Embryonic facial prominence (tissue), 1 donor: ENCODE results near the gene CYSTM1.
A peak's percentile ranks its signal among the peaks of the same experiment; 100 is the strongest.

Experiments
- DNase-seq: peaks from one replicate; pipeline ENCODE4 v3.0.0-alpha.2; 2016; ENCODE audit errors: extremely low spot score

CYSTM1 gene

GRCh38 chr5:140174465-140175366, at the start of gene CYSTM1:
Gene CYSTM1 (plus strand): TSS chr5:140175188. CDS start chr5:140194466, 19,278 bp downstream.
- peak; percentile 94 for DNase-seq

- no peak for DNase-seq
Observed at GRCh38 chr5:140125637-140126036, 49.4 kb upstream of the CYSTM1 start, which contains the start of gene IGIP. Gene IGIP (plus strand): TSS chr5:140125937. CDS start chr5:140128477, 2,540 bp downstream.

GRCh38 chr5:140126315-140127012, 48.5 kb upstream of the CYSTM1 start:
- no peak for DNase-seq

GRCh38 chr5:140128376-140128775, 46.6 kb upstream of the CYSTM1 start:
- no peak for DNase-seq

GRCh38 chr5:140130949-140131733, 43.8 kb upstream of the CYSTM1 start:
- DNase-seq = no peak

GRCh38 chr5:140131967-140132409, 43.0 kb upstream of the CYSTM1 start:
- DNase-seq = no peak

- DNase-seq = no peak
Observed at GRCh38 chr5:140133514-140134167, 41.3 kb upstream of the CYSTM1 start.

GRCh38 chr5:140134277-140134935, 40.6 kb upstream of the CYSTM1 start:
- DNase-seq = no peak

GRCh38 chr5:140135127-140135526, 39.9 kb upstream of the CYSTM1 start:
- DNase-seq = no peak

GRCh38 chr5:140136624-140137023, 38.4 kb upstream of the CYSTM1 start:
- no peak for DNase-seq

- no peak for DNase-seq
Observed at GRCh38 chr5:140140435-140140834, 34.6 kb upstream of the CYSTM1 start.

- no peak for DNase-seq
Observed at GRCh38 chr5:140141241-140141640, 33.7 kb upstream of the CYSTM1 start.

GRCh38 chr5:140142246-140142645, 32.7 kb upstream of the CYSTM1 start:
- DNase-seq = no peak

- DNase-seq = no peak
Observed at GRCh38 chr5:140142856-140143255, 32.1 kb upstream of the CYSTM1 start.

- no peak for DNase-seq
Observed at GRCh38 chr5:140143521-140144258, 31.3 kb upstream of the CYSTM1 start.

- DNase-seq = no peak
Observed at GRCh38 chr5:140145256-140145655, 29.7 kb upstream of the CYSTM1 start.

GRCh38 chr5:140145818-140146522, 29.0 kb upstream of the CYSTM1 start:
- DNase-seq = no peak

GRCh38 chr5:140146523-140146842, 28.5 kb upstream of the CYSTM1 start:
- DNase-seq = no peak

- no peak for DNase-seq
Observed at GRCh38 chr5:140147460-140147859, 27.5 kb upstream of the CYSTM1 start.

GRCh38 chr5:140148508-140148907, 26.5 kb upstream of the CYSTM1 start:
- DNase-seq = no peak
